IMR-90 (cell line): ENCODE results near the gene NR1H4. TPM values are rescaled to one million over a fixed set of nuclear protein-coding genes. Genes with fewer than 3 reads are reported as not detected.

ENCODE experiments used
- ATAC-seq: fragments of 200-7000 bp; cut with Tn5 transposase; 2 replicates; pipeline ENCODE4 v1.9.1; 2020; ENCODE audit warnings: low read depth, mild to moderate bottlenecking, moderate library complexity
- BruUV-seq: library from RNA; stranded (reverse); fragments of 400-500 nt; replicated peaks from 2 replicates; lab custom pipeline; 2021; lab: Mats Ljungman, UMichigan
- CTCF ChIA-PET: fragments of 300-600 bp; formaldehyde crosslinking; extraction: SDS; loops from one replicate; lab custom pipeline; 2021; ENCODE audit warnings: antibody characterized with exemption; lab: Yijun Ruan, JAX
- POLR2A ChIA-PET: fragments of 300-600 bp; sonication (Branson Sonifier 250); formaldehyde crosslinking; loops from one replicate; lab custom pipeline; 2022; ENCODE audit warnings: antibody characterized with exemption; ENCODE audit not compliant: unreplicated experiment; lab: Charles Lee
- DNase-seq: peaks from one replicate; pipeline ENCODE4 v3.0.0; 2013
- H2AFZ ChIP-seq: replicated peaks from 2 replicates; pipeline ENCODE3; 2013; ENCODE audit warnings: low read length, mild to moderate bottlenecking; ENCODE audit not compliant: poor library complexity
- H2AK5ac ChIP-seq: 2 replicates; pipeline ENCODE4 v1.6.1; 2013; ENCODE audit warnings: low read depth, low read length, inconsistent platforms
- H2AK9ac ChIP-seq: replicated peaks from 2 replicates; pipeline ENCODE3; 2013; ENCODE audit warnings: mild to moderate bottlenecking, low read depth, low read length, moderate library complexity; ENCODE audit not compliant: poor library complexity
- H2BK120ac ChIP-seq: 2 replicates; pipeline ENCODE4 v1.6.1; 2013; ENCODE audit warnings: low read depth, low read length, inconsistent platforms
- H2BK15ac ChIP-seq: 3 replicates; pipeline ENCODE4 v1.6.1; 2013; ENCODE audit warnings: low read depth, low read length, inconsistent platforms
- H2BK20ac ChIP-seq: 2 replicates; pipeline ENCODE4 v1.6.1; 2013; ENCODE audit warnings: low read depth, mild to moderate bottlenecking, inconsistent platforms, low read length, moderate library complexity
- H2BK5ac ChIP-seq: 2 replicates; pipeline ENCODE4 v1.6.1; 2013; ENCODE audit warnings: mild to moderate bottlenecking, low read depth, low read length, inconsistent platforms; ENCODE audit not compliant: poor library complexity, severe bottlenecking
- H3K14ac ChIP-seq: replicated peaks from 2 replicates; pipeline ENCODE4 v1.6.1; 2013; ENCODE audit warnings: low read depth, low read length, inconsistent platforms
- H3K18ac ChIP-seq: 2 replicates; pipeline ENCODE4 v1.6.1; 2013; ENCODE audit warnings: low read depth, low read length, control low read depth
- H3K23ac ChIP-seq: 2 replicates; pipeline ENCODE4 v1.6.1; 2013; ENCODE audit warnings: low read depth, low read length, inconsistent platforms
- H3K27ac ChIP-seq: 2 replicates; pipeline ENCODE4 v1.5.1; 2013; ENCODE audit warnings: mild to moderate bottlenecking, control low read depth, low read length; ENCODE audit not compliant: insufficient read depth
- H3K27me3 ChIP-seq: 2 replicates; pipeline ENCODE4 v1.6.1; 2013; ENCODE audit warnings: low read length; ENCODE audit not compliant: control insufficient read depth, insufficient read depth
- H3K36me3 ChIP-seq: 2 replicates; pipeline ENCODE4 v1.6.1; 2013; ENCODE audit warnings: low read length, mixed read lengths; ENCODE audit not compliant: control insufficient read depth, insufficient read depth
- H3K4ac ChIP-seq: 2 replicates; pipeline ENCODE4 v1.6.1; 2013; ENCODE audit warnings: low read depth, low read length, inconsistent platforms
- H3K4me1 ChIP-seq: 2 replicates; pipeline ENCODE4 v1.6.1; 2013; ENCODE audit warnings: low read length, mixed read lengths; ENCODE audit not compliant: control insufficient read depth, insufficient read depth
- H3K4me2 ChIP-seq: 2 replicates; pipeline ENCODE4 v1.6.1; 2013; ENCODE audit warnings: low read depth, mild to moderate bottlenecking, control low read depth, low read length, moderate library complexity
- H3K4me3 ChIP-seq: 2 replicates; pipeline ENCODE4 v1.5.1; 2013; ENCODE audit warnings: low read depth, mild to moderate bottlenecking, control low read depth, low read length, moderate library complexity; ENCODE audit not compliant: insufficient read depth
- H3K56ac ChIP-seq: 2 replicates; pipeline ENCODE4 v1.6.1; 2013; ENCODE audit warnings: low read length, inconsistent platforms; ENCODE audit not compliant: insufficient read depth; ENCODE audit errors: extremely low read depth
- H3K79me1 ChIP-seq, 2 experiments: 2 replicates each; pipeline ENCODE4 v1.6.1; 2013; ENCODE audit warnings: low read length in 2 of 2, inconsistent platforms in 1 of 2, low read depth in 1 of 2
- H3K9ac ChIP-seq: 2 replicates; pipeline ENCODE4 v1.6.1; 2013; ENCODE audit warnings: low read depth, low read length, control low read depth
- H3K9me1 ChIP-seq: 2 replicates; pipeline ENCODE4 v1.6.1; 2013; ENCODE audit warnings: low read length, inconsistent platforms; ENCODE audit not compliant: insufficient read depth
- H3K9me3 ChIP-seq: 2 replicates; pipeline ENCODE4 v1.6.1; 2013; ENCODE audit warnings: low read length; ENCODE audit not compliant: control insufficient read depth, insufficient read depth
- H4K20me1 ChIP-seq: 2 replicates; pipeline ENCODE4 v1.6.1; 2013; ENCODE audit warnings: low read length, inconsistent platforms; ENCODE audit not compliant: insufficient read depth
- H4K5ac ChIP-seq: 2 replicates; pipeline ENCODE4 v1.6.1; 2013; ENCODE audit warnings: mild to moderate bottlenecking, low read depth, low read length, control low read depth
- H4K8ac ChIP-seq, 2 experiments: 2 replicates each; pipeline ENCODE4 v1.6.1; 2013; ENCODE audit warnings: low read depth in 2 of 2, low read length in 2 of 2, control low read depth in 1 of 2, inconsistent platforms in 1 of 2
- H4K91ac ChIP-seq: 2 replicates; pipeline ENCODE4 v1.6.1; 2013; ENCODE audit warnings: low read depth, low read length, inconsistent platforms; ENCODE audit not compliant: insufficient read depth
- BHLHE40 ChIP-seq: fragments of 150-350 bp; IDR thresholded peaks from 2 replicates; pipeline ENCODE4 v1.6.1; 2016; ENCODE audit warnings: mild to moderate bottlenecking, low read depth, low read length
- CEBPB ChIP-seq: IDR thresholded peaks from 2 replicates; pipeline ENCODE4 v1.6.1; 2012; ENCODE audit warnings: low read depth, low read length, improper control_type of control experiment
- CHD1 ChIP-seq: IDR thresholded peaks from 2 replicates; pipeline ENCODE4 v1.6.1; 2012; ENCODE audit warnings: low read depth, low read length, improper control_type of control experiment
- FOS ChIP-seq: fragments of 150-350 bp; IDR thresholded peaks from 2 replicates; pipeline ENCODE4 v1.6.1; 2016; ENCODE audit warnings: low read depth, low read length
- MAFK ChIP-seq: IDR thresholded peaks from 2 replicates; pipeline ENCODE4 v1.6.1; 2012; ENCODE audit warnings: low read depth, low read length, improper control_type of control experiment
- MAZ ChIP-seq: IDR thresholded peaks from 2 replicates; pipeline ENCODE4 v1.6.1; 2012; ENCODE audit warnings: low read depth, mild to moderate bottlenecking, low read length, improper control_type of control experiment, moderate library complexity, borderline replicate concordance
- MXI1 ChIP-seq: IDR thresholded peaks from 2 replicates; pipeline ENCODE4 v1.6.1; 2012; ENCODE audit warnings: low read depth, mild to moderate bottlenecking, low read length, moderate library complexity, borderline replicate concordance
- NFE2L2 ChIP-seq: fragments of 150-350 bp; IDR thresholded peaks from 2 replicates; pipeline ENCODE4 v1.6.1; 2016; ENCODE audit warnings: low read depth, mild to moderate bottlenecking, low read length
- POLR2A ChIP-seq: IDR thresholded peaks from 2 replicates; pipeline ENCODE4 v1.6.1; 2012; ENCODE audit warnings: mild to moderate bottlenecking, low read depth, low read length
- RAD21 ChIP-seq: IDR thresholded peaks from 2 replicates; pipeline ENCODE4 v1.6.1; 2012; ENCODE audit warnings: low read length, improper control_type of control experiment
- RCOR1 ChIP-seq: IDR thresholded peaks from 2 replicates; pipeline ENCODE4 v1.6.1; 2012; ENCODE audit warnings: mild to moderate bottlenecking, low read length, improper control_type of control experiment; ENCODE audit not compliant: insufficient replicate concordance
- RFX5 ChIP-seq: IDR thresholded peaks from 2 replicates; pipeline ENCODE4 v1.8.0; 2012; ENCODE audit warnings: low read depth, mild to moderate bottlenecking, low read length, moderate library complexity
- SMC3 ChIP-seq: fragments of 150-350 bp; IDR thresholded peaks from 2 replicates; pipeline ENCODE4 v1.6.1; 2016; ENCODE audit warnings: low read depth, mild to moderate bottlenecking, antibody characterized with exemption, low read length, moderate library complexity
- WGBS, 2 experiments: methylation state at CpG; one replicate each; pipeline versions ENCODE4 v1.1.5 to v1.1.7; 2013; ENCODE audit warnings: missing lambda C conversion rate in 2 of 2; ENCODE audit not compliant: insufficient read length in 1 of 2; ENCODE audit errors: extremely low coverage in 2 of 2; 5-methylcytosine and 5-hydroxymethylcytosine counted together
- dilution Hi-C: fragments of 300-500 bp; cut with HindIII; formaldehyde crosslinking; loops from one replicate; pipeline ENCODE4 v1.14.3; 2018; ENCODE audit warnings: low sequenced_read_pairs; ENCODE audit not compliant: unreplicated experiment
- in situ Hi-C: fragments of 300-500 bp; cut with MboI; formaldehyde crosslinking; loops from 3 replicates; pipeline ENCODE4 v1.14.3; 2019; ENCODE audit warnings: low sequenced_read_pairs, inconsistent platforms, mixed read lengths
- intact Hi-C: fragments of 100-400 bp; cut with micrococcal nuclease; formaldehyde crosslinking; loops from 2 replicates; pipeline ENCODE4 v1.10.0; 2022
- polyA plus RNA-seq, 3 experiments: library from polyadenylated mRNA; depleted of rRNA; stranded (reverse); fragments of >200 nt; gene quantifications; 2 replicates each; pipeline ENCODE4 v1.2.3, GENCODE V29; 2012; ENCODE audit warnings: low replicate concordance in 1 of 3
- total RNA-seq: library from RNA; depleted of rRNA; stranded (reverse); fragments of >200 nt; gene quantifications from 2 replicates; pipeline ENCODE4 v1.2.3, GENCODE V29; 2012
- TF ChIP-seq, protein P1 (sequence below): fragments of 150-350 bp; IDR thresholded peaks from 2 replicates; pipeline ENCODE4 v1.6.1; 2017; ENCODE audit warnings: mild to moderate bottlenecking, antibody characterized with exemption, low read length, low read depth
- TF ChIP-seq, protein P2 (sequence below): conservative IDR thresholded peaks from 2 replicates; pipeline ENCODE4 v1.5.1; 2012; ENCODE audit warnings: mild to moderate bottlenecking, low read depth, low read length, improper control_type of control experiment
- TF ChIP-seq, protein P3 (sequence below): fragments of 150-350 bp; IDR thresholded peaks from 2 replicates; pipeline ENCODE4 v1.6.1; 2016; ENCODE audit warnings: low read depth, mild to moderate bottlenecking, low read length, moderate library complexity, borderline replicate concordance

The NR1H4 gene
- total and polyA plus RNA-seq, 2 of the 4 experiments (the other 2 are of a cell fraction), result not detected

DNA sequence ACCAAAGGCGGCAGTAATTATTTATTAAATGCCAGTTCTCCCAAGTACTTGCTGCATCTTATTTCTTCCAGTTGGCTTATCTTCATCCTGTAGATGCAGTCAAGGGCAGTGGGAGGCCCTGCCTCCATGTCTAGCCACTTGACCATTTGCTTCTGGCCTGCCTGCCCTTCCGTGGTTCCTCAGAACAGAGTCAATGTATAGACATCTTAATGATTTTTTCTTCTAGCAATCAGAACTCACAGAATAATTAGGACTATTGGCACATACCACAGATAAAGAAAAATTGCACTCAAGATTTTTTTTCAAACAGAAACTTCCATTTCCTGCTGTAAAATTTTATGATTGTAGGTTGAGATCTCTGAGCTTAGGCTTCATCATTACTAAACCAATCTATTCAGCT, 20.9 kb downstream of the NR1H4 start:
- no CpG with 5 or more reads among the region's 2 CpGs for WGBS, 2 experiments
- ChIA-PET POLR2A (no interaction called here), CTCF (no interaction called here)
- intact Hi-C loops, result no loop called here
- Histone ChIP-seq H3K4me3 (no peak overlapping the region), H3K27ac (no peak overlapping the region), H3K14ac (no peak overlapping the region), H3K9me3 (no peaks in the 10 kb centered on the region), H4K20me1 (no peaks in the 10 kb centered on the region), H2BK20ac (no peak overlapping the region), H4K5ac (no peak overlapping the region), H4K8ac (no peak overlapping the region), H3K9ac (no peak overlapping the region), H3K27me3 (no peaks in the 10 kb centered on the region; the same call in 1 of the 2 replicates), H3K4me1 (no peaks in the 10 kb centered on the region), H3K23ac (no peak overlapping the region), H3K79me1 (no peaks in the 10 kb centered on the region), H3K18ac (no peak overlapping the region), H3K9me1 (no peaks in the 10 kb centered on the region), H3K36me3 (no peaks in the 10 kb centered on the region), H2BK120ac (no peak overlapping the region), H3K56ac (no peak overlapping the region), H2AFZ (no peak overlapping the region), H3K4ac (no peak overlapping the region), H2BK15ac (no peak overlapping the region), H2AK5ac (no peak overlapping the region), H4K91ac (no peak overlapping the region), H3K4me2 (no peak overlapping the region), H2AK9ac (no peak overlapping the region), H2BK5ac (no peak overlapping the region)
- dilution Hi-C loops, result no loop called here
- no peak for TF ChIP-seq SMC3
- no peak for TF ChIP-seq NFE2L2
- TF ChIP-seq, protein P1, sequence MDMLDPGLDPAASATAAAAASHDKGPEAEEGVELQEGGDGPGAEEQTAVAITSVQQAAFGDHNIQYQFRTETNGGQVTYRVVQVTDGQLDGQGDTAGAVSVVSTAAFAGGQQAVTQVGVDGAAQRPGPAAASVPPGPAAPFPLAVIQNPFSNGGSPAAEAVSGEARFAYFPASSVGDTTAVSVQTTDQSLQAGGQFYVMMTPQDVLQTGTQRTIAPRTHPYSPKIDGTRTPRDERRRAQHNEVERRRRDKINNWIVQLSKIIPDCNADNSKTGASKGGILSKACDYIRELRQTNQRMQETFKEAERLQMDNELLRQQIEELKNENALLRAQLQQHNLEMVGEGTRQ, result no peak
- no peak for TF ChIP-seq CEBPB
- TF ChIP-seq MAZ, result no peak
- TF ChIP-seq, protein P2, sequence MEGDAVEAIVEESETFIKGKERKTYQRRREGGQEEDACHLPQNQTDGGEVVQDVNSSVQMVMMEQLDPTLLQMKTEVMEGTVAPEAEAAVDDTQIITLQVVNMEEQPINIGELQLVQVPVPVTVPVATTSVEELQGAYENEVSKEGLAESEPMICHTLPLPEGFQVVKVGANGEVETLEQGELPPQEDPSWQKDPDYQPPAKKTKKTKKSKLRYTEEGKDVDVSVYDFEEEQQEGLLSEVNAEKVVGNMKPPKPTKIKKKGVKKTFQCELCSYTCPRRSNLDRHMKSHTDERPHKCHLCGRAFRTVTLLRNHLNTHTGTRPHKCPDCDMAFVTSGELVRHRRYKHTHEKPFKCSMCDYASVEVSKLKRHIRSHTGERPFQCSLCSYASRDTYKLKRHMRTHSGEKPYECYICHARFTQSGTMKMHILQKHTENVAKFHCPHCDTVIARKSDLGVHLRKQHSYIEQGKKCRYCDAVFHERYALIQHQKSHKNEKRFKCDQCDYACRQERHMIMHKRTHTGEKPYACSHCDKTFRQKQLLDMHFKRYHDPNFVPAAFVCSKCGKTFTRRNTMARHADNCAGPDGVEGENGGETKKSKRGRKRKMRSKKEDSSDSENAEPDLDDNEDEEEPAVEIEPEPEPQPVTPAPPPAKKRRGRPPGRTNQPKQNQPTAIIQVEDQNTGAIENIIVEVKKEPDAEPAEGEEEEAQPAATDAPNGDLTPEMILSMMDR, result no peak
- no peak for TF ChIP-seq BHLHE40
- TF ChIP-seq POLR2A, result no peak
- TF ChIP-seq MAFK, result no peak
- TF ChIP-seq RFX5, result no peak
- TF ChIP-seq FOS, result no peak
- TF ChIP-seq CHD1, result no peak
- TF ChIP-seq, protein P3, sequence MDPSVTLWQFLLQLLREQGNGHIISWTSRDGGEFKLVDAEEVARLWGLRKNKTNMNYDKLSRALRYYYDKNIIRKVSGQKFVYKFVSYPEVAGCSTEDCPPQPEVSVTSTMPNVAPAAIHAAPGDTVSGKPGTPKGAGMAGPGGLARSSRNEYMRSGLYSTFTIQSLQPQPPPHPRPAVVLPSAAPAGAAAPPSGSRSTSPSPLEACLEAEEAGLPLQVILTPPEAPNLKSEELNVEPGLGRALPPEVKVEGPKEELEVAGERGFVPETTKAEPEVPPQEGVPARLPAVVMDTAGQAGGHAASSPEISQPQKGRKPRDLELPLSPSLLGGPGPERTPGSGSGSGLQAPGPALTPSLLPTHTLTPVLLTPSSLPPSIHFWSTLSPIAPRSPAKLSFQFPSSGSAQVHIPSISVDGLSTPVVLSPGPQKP, result no peak
- TF ChIP-seq RCOR1, result no peak
- TF ChIP-seq MXI1, result no peak
- no peak for TF ChIP-seq RAD21
- in situ Hi-C loops, result no loop called here
- BruUV-seq, result no TSS peak
- ATAC-seq (no peak), DNase-seq (no peak)
